ENCODE measurements around the gene WDR19.
A peak's percentile ranks its signal among the peaks of the same experiment; 100 is the strongest.
"Not testable (repeated sequence)": the region's sequence is repeated elsewhere in the genome, so short reads cannot be mapped to it uniquely, and the experiment has no call there.

Gene WDR19

DNA sequence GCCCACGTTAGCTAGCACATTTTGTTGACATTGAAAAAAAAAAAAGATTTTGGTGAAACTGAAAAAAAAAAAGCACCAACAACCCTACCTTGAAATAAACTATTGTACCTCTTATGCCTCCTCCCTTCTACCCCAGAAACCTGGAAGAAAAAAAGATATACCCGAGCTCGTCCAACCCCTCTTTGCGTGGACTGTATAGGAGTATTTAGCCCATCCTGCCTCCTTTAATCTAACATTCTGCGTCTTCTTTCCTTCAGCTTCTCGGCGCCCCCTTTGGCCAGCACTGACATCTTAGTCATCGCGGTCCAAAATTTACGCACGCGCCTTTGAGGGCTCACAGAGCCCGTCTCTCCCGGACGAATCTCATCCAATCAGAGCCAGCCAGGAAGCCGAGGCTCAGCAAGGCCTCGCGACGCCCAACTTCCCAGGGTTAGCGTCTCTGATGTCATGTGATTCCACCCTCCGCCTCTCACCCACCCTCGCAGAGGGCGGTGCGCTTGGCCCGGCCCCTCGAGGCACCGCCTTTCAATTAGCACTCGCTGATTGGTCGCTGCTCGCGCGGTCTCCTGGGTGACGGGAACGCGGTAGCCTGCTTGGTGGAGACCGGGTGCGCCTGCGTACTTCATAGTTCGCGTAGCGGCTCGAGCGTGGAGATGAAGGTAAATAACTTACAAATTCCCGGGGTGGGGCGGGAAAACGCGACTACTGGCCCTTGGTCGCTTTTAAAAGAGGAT lies at the start of gene WDR19:
WDR19 (plus strand) TSS at position 625 of the 734 bp plus-strand sequence; CDS start at position 654, 29 bp downstream.
- DNase-seq (peak; percentile 98), ATAC-seq (peak; percentile 100)

DNA sequence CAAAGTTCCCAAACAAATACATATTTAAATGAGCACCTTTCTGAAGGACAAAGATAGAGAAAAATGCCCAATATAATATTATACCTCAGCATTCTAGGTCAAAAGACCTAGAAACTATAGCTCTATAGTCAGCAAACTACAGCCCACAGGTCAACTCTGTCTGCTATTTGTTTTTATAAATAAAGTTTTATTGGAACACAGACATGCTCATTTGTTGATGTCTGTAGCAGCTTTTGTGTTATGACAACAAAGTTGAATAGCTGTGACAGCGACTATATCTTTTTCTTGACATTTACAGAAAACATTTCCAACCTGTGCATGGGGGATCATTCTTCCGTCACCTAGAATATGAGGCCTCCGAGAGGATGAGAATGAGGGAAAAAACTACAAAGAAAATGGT lies 48.7 kb upstream of the WDR19 start:
- no peak for DNase-seq
- no peak for ATAC-seq

DNA sequence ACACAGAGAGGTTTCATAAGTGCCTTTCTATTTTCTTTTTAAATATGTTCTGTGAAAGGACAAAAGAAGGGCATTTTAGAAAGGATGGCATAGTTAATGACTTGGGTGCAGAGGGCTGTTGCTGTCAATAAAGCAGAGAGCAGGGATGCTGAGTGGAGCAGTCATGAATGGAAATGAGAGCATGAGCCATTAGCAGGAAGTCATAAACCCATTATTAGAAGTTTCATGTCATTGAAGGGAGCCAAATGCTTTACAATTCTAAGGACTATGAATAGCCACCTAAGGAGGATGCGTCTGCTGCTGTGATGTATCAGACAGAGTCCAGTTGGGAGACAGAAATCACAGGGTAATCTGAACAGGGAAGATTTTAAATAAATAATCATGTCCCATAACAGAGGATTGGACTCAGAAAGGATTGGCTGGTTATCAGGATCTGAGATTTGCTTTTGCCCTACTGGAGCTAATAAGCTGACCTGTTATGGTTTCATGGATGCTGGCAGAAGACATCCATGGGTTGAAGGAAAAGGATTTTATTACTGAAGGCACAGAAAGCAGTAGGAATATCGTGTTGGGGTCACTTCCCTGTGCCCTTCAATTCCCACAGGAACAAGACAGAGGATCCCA lies 47.5 kb upstream of the WDR19 start:
- ATAC-seq (no peak), DNase-seq (no peak)

GRCh38 chr4:39138227-39138626 lies 44.1 kb upstream of the WDR19 start:
- ATAC-seq, DNase-seq: not testable (repeated sequence)

DNA sequence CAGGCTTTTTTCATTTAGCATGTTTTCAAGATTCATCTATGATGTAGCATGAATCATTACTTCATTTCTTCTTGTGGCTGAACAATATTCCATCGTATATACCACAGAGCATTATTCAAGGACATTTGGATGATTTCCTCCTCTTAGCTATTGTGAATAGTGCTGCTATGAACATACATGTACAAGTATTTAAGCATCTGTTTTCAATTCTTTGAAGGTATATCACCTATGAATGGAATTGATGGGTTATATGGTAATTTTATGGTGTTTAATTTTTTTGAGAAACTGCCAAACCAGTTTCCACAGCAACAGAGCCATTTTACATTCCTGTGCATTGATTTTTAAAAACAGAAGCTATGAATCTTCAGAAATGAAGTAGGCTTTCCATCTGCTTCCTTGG lies 36.1 kb upstream of the WDR19 start:
- DNase-seq (no peak), ATAC-seq (no peak)

DNA sequence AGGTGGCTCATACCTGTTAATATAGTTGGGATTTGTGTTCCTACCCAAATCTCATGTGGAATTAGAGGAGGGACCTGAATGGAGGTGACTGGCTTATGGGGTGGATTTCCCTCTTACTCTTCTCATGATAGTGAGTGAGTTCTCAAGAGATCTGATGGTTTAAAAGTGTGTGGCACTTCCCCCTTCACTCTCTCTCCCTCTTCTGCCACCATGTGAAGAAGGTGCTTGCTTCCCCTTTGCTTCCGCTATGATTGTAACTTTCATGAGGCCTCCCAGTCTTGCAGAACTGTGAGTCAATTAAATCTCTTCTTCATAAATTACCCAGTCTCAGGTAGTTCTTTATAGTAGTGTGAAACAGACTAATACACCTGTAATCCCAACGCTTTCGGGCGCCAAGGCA lies 28.3 kb upstream of the WDR19 start:
- no peak for ATAC-seq
- DNase-seq, result no peak

GRCh38 chr4:39157520-39157919 lies 24.8 kb upstream of the WDR19 start:
- no peak for DNase-seq
- ATAC-seq, result no peak

GRCh38 chr4:39166177-39166576 lies 16.2 kb upstream of the WDR19 start:
- ATAC-seq (no peak), DNase-seq (no peak)

GRCh38 chr4:39166669-39167068 lies 15.7 kb upstream of the WDR19 start:
- DNase-seq, result no peak
- ATAC-seq, result no peak

- ATAC-seq, result no peak
Observed at GRCh38 chr4:39169426-39169825, 12.9 kb upstream of the WDR19 start.

DNA sequence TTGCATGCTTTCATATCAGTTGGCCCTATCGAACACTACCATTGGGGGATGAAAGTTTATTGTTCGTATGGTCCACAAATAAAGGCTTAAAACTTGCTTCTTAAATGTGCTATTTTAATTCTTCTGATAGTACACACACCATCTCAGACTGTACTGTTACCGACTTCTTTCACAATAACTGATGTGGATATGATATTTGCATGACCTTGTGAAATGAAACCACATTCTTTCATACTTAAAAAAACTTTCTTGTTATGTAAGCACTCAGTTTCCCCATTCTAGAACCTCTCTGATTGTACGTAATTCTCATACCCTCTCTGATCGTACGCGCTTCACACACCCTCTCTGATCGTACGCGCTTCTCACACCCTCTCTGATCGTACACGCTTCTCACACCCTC lies 12.0 kb upstream of the WDR19 start:
- ATAC-seq, result no peak
- DNase-seq, result no peak

More at GRCh38 chr4:39169426-39169825, 12.9 kb upstream of the WDR19 start:
- no peak for DNase-seq

GRCh38 chr4:39178706-39179105 lies 3.6 kb upstream of the WDR19 start:
- DNase-seq (no peak), ATAC-seq (no peak)

DNA sequence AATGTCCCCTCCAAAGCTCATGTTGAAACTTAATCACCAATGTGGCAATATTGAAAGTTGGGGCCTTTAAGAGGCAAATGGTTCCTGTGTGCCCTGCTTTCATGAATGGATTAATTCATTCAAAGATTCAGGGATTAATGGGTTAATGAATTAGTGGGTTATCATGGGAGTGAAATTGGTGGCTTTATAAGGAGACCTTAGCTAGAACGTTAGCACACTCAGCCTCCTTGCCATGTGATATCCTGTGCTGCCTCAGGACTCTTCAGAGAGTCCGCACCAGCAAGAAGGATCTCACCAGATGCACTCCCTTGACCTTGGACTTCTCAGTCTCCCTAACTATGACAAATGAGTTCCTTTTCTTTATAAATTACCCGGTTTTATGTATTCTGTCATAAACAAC lies 2.6 kb upstream of the WDR19 start:
- ATAC-seq (no peak), DNase-seq (no peak)

- not testable (repeated sequence) for ATAC-seq, DNase-seq
Observed at GRCh38 chr4:39180629-39181028, 1.7 kb upstream of the WDR19 start.

GRCh38 chr4:39181520-39181904 lies 817 bp upstream of the WDR19 start:
- no peak for ATAC-seq
- no peak for DNase-seq

DNA sequence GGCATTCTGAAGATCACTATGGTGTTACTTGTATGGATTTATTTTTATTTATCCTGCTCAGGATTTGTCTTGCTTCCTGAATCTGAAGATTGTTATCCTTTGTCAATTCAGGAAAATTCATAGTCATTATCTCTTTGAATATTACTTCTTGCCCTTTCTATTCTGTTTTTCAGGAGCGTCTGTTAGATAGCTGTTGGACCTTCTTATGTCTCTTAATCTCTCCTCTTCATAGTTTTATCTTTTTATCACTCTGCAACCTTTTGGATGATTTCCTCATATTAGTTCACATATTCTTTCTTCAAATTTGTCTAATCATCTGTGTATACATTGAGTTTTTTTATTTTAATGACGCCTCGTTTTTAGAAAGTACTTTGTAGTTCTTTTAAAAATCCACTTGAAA lies 19.6 kb downstream of the WDR19 start:
- no peak for DNase-seq

DNA sequence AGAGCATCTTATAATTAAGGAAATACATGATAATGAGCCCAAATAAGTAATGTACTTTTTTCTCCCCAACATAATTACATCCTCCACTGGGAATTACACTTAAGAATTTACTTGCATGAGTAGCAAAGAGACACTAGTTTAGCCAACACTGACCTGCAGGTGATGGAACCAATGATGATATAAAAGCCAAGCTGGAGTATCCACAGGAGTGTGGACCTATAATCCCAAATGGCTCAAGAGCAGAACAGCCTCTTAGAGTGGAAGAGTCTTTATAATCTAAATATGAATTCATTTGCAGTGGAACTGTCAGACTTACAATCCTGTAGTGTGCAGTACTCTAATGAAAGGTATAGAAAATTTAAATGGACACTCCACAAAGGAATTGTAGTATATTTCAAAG lies 22.2 kb downstream of the WDR19 start:
- ATAC-seq, result no peak
- DNase-seq, result no peak

More for the DNA sequence above, 19.6 kb downstream of the WDR19 start:
- ATAC-seq, result no peak

- DNase-seq, result no peak
- ATAC-seq, result no peak
Observed at GRCh38 chr4:39205000-39205399, 22.7 kb downstream of the WDR19 start.

- no peak for ATAC-seq
- no peak for DNase-seq
Observed at GRCh38 chr4:39205476-39205875, 23.1 kb downstream of the WDR19 start.

DNA sequence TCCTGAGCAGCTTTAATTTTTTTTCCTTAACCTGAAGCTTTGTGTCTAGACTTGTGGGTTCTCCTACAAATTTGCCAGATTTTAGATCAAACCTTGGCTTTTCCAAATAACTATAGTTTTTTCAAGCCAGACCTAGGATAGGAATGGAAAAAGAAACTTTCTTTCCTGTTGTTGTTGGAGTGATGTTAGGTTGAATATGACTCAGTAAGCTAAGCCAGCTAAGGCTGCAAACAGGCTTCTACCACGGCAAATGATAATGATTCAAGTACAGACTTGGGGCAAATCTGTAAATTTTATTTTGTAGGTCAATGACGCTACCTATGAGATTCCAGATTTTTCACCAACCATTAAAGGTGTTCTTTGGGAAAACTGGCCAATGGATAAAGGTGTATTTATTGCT lies 45.6 kb downstream of the WDR19 start:
- ATAC-seq (no peak), DNase-seq (no peak)

- no peak for DNase-seq
- no peak for ATAC-seq
Observed at GRCh38 chr4:39228377-39228776, 46.0 kb downstream of the WDR19 start.

GRCh38 chr4:39230462-39230861 lies 48.1 kb downstream of the WDR19 start:
- ATAC-seq (no peak), DNase-seq (no peak)

GRCh38 chr4:39231660-39232059 lies 49.3 kb downstream of the WDR19 start:
- DNase-seq, result no peak
- ATAC-seq, result no peak

- ATAC-seq (no peak), DNase-seq (no peak)
Observed at GRCh38 chr4:39232100-39232499, 49.8 kb downstream of the WDR19 start.

All from stimulated activated naive CD8-positive, alpha-beta T cell treated with anti-CD3 and anti-CD28 coated beads, Interleukin-15, Interleukin-2, amounts not matched to agents 100 U/mL and 50 U/mL, for 24 hours (primary cell).